NCI-H526 (cell line): ENCODE data around the gene UBL3.

Experiments used
- DNase-seq, 2 experiments: peaks; one replicate each; lab custom pipeline; 2025; lab: John Stamatoyannopoulos, UW

The UBL3 gene

DNA sequence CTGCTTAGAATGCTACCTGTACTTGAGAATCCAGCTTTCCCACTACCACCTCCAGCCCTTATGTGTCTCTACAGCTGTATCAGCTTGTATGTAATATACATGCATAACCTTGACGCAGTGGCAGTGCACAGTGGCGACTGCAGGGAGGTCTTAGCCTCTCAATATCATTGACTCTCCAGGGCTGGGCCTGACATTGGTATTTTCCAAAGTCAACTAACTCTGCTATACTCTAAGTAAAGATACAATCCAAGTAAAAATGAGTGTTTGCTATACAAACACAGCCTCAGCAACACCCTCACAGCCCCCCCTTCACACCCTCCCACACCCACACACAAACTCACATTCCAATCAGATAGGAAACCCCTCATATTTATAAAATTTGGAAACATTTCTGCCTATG lies 6.7 kb upstream of the UBL3 start:
- no peak for DNase-seq

DNA sequence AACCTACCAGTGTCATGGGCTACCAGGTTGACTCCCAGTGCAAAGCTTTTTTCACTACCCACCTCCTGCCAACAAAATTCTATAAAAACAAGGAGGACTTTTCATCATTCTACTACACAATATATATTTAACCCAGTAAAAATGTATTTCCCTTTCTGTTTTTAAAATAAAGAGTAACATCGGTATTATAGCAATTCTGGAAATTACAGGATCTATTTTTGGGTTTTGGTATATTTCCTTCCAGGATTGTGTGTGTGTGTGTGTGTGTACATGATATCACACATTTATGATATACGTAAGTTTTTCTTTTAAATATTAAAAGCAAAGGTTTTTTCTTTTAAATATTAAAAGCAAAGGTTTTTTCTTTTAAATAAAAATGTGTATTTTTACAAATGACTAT lies 6.0 kb upstream of the UBL3 start:
- no peak for DNase-seq

GRCh38 chr13:29855784-29856183 lies 5.4 kb upstream of the UBL3 start:
- DNase-seq: no peak

- no peak for DNase-seq
Observed at GRCh38 chr13:29855009-29855408, 4.6 kb upstream of the UBL3 start.

DNA sequence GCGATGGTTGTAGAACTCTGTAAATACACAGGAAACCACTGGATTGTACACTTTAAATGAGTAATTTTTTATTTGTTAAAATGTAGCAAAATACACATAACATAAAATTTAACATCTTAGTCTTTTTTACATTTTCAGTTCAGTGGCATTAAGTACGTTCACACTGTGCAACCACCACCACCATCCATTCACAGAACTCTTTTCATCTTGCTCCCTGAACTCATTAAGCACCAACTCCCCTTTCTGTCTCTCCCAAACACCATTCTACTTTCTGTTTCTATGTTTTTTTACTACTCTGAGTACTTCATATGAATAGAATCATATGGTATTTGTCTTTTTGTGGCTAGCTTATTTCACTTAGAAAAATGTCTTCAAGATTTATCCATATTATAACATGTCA lies 2.7 kb upstream of the UBL3 start:
- DNase-seq: no peak

DNA sequence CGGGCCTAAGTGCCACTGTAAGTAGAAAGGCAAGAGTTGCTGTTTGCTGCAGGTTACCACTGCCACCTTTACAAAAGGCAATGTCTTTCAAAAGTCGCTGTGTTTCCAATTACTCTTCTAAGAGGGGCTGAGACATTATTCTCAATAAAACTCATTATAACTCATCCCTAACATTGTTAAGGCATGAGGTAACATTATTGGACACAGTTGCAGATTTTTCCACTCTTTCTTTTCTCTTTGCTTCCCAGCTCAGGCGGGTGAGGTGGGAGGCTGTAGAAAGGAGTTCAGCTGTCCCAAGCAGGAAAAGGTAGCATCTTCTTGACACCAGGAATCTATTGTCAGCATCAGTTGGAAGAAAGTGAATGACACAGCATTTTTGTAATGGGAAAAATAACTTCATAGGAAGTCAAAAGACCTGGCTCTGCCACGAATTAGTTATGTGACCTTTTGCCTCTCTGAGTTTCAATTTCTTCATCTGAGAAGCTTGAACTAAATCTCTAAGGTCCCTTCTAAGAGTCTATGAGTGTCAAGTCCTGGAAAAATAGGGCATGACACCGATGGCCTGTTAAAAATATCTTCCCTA lies 2.1 kb upstream of the UBL3 start:
- no peak for DNase-seq

- DNase-seq: peak; percentile 76 to 85
Observed at GRCh38 chr13:29849731-29850212, 645 bp downstream of the UBL3 start.

- peak; percentile 56 to 72 for DNase-seq
Observed at GRCh38 chr13:29849071-29849631, 1.3 kb downstream of the UBL3 start.

- DNase-seq: peak; percentile 62 to 82
Observed at GRCh38 chr13:29847501-29847983, 2.9 kb downstream of the UBL3 start.

DNA sequence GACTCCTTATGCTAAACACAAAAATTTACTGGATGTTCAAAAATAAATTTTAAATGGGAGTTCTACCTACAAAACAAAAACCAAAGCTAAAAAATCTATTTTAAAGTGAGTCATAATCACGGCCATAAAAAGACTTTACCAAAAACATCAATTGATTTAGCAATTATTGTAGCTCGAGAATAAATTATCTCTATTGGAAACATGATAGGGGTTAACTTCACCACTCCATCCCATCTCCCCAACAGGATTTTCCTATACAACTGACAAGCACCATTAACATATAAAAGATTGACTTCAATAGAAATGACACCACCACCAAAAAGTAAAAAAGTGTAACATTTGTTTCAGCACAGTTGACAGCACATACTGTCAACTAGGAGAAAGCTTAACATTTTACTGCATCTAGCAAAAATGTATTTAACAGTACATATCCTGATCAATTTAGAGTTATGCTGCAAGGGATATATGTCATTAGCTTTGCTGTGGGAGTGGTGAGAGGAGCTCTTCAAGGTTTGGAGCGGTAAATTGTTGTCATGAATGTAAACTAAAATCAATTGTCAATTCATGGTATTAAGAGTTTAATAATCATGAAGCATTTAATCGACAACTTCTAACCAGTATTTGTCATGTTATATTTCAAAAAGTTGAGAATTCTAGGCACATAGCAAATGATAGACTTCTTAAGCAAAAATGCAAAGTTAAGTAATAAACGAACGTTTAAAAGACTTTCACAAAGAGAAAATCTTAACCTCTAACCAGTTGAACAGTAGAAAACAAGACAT lies 3.8 kb downstream of the UBL3 start:
- DNase-seq: peak; percentile 47 to 57

- peak in 1 of 2 experiments; percentile 33 for DNase-seq
Observed at GRCh38 chr13:29845440-29846056, 4.9 kb downstream of the UBL3 start.

GRCh38 chr13:29844441-29844840 lies 6.0 kb downstream of the UBL3 start:
- no peak for DNase-seq

DNA sequence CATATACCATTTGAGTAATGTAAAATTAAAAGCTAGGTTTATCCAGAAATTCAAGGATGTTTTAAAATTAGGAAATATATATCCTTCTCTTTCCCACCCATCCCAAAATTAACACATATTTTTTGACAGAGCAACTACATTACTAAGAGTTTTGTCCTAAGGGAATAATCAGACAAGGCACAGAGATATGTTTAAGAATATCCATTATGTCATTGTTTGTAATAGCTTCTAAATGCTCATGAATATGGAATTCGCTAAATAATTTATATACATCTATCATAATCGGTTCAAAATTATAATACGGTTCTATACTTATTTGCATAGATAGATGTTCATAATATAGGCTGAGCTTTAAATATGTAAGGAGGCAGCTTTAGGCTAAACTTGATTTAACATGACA lies 9.8 kb downstream of the UBL3 start:
- DNase-seq: no peak

DNA sequence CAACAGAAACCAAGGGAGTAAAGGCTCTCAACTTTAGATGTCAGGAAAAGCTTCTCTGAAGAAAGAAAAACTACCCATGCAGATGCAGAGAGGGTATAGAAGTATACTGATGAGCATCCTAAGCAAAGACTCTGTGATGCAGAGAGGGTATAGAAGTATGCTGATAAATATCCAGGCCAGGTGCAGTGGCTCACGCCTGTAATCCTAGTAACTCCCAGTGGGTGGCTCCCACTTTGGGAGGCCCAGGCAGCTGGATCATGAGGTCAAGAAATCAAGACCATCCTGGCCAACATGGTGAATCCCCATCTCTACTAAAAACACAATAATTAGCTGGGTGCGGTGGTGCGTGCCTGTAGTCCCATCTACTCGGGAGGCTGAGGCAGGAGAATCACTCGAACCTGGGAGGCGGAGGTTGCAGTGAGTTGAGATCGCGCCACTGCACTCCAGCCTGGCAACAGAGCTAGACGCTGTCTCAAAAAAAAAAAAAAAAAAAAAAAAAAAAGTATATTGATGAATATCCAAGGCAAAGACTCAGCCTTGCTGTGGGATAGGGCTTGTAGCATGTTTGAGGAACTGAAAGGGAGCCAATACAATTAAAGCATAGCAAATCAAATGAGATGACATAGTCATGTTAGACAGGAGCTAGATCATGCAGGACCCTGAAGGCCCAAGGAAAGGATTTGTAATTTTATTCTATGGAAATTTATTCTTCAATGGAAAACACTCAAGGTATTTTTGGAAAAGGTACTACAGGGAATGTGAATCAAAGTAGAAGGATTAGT lies 14.9 kb downstream of the UBL3 start:
- no peak for DNase-seq

- no peak for DNase-seq
Observed at GRCh38 chr13:29832761-29833298, 17.6 kb downstream of the UBL3 start.

GRCh38 chr13:29830000-29830399 lies 20.4 kb downstream of the UBL3 start:
- no peak for DNase-seq

GRCh38 chr13:29819143-29819542 lies 31.3 kb downstream of the UBL3 start:
- DNase-seq: no peak

DNA sequence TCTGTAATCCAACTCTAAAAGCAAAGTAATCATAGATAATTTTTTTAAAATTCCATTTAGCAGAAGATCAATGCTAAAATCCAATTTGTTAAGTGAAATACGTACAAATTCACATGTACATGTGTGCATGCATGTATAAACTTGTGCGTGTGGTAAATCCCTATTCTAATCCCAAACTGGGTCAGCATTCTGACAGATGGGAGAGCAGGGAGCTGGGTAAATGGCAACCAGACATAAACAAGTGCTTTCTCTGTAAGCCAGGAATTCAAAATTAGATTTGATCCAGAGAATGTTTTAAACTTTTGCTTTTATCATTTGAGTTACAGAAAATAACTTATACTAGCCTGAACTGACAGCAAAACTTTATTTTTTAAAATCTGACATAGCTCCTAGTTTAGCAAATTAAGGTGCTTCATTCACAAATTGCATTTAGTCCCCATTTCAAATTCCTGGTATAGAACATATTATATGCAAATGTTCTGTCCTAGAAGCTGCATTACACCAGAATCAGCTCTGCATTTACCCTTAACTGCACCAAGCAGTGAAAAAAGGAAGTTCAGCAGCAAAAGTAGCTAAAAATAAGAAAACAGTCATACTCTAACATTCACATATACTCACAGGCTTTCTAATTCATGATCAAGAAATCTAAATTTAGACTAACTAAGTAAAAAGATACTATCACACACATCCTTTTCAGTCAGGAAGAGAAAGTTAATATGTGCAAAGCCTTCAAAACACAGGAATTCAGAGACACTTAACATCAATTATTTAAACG lies 32.6 kb downstream of the UBL3 start:
- peak; percentile 25 to 39 for DNase-seq

DNA sequence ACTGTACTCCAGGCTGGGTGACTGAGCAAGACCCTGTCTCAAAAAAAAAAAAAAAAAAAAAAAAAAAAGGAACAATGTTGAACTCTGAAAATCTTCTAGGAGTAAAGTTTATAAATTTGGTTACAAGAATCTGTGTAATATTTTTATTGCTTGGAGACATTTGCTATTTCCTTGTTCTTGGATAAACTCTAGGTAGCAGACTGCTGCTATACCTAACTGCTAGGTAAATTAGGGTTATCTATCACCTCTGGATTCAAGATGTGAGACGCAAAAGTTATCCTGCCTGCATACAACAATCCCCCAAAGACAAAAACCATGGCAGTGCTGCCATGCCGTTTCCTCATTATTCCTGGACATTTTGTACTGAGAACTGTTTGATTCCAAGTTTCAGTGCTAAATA lies 33.7 kb downstream of the UBL3 start:
- no peak for DNase-seq

DNA sequence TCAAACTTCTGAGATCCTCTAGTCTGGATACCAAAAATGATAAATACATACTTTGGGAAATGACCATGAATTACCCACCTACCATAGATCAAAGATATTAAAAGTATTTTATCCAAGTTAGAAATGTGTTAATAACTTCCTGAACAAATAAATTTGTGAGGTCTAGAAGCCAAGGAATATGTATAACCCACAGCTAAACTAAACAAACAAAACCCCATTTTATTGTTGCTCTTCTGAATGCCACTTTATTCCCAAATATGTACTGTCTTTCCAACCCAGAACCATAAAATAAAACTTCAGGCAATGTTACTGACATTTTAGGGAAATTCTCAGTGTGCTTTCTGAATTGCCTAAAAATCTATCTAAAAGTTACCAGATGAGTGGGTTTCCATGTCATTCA lies 35.1 kb downstream of the UBL3 start:
- no peak for DNase-seq

DNA sequence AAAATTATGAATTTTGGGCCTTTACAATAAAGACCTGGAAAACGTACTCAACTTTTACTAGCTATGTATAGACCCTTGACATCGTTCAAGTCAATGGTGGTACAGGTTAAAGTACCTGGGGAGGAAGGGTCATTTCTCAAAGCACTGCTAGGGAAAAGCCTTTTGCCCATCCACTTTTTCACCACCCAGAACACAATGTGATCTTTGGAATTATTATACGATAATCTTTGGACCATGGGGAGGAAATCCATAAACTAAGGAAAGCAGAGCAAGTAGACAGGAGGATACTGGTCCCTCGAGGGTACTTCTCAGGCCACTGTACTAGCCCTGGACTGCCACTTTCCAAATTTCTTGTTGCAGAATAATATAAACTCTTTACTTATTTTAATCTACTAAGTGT lies 39.5 kb downstream of the UBL3 start:
- DNase-seq: no peak
